H1 (cell line): Measurements from ENCODE around the gene SLFN12L. TPM values are rescaled to one million over a fixed set of nuclear protein-coding genes. Genes with fewer than 3 reads are reported as not detected.

Experiments
- CTCF ChIA-PET: fragments of 300-600 bp; sonication (Branson Sonifier 250); formaldehyde crosslinking; loops from one replicate; lab custom pipeline; 2021; ENCODE audit not compliant: partially characterized antibody; lab: Charles Lee
- POLR2A ChIA-PET: fragments of 300-600 bp; sonication (Branson Sonifier 250); formaldehyde crosslinking; loops from one replicate; lab custom pipeline; 2021; ENCODE audit warnings: inconsistent platforms; ENCODE audit not compliant: partially characterized antibody; lab: Charles Lee
- DNase-seq, 2 experiments: peaks; one replicate each; pipeline versions ENCODE4 v3.0.0 to v3.0.0-alpha.2; 2010 to 2022; ENCODE audit warnings: low spot score in 2 of 2, low read depth in 1 of 2, mixed read lengths in 1 of 2
- FAIRE-seq: peaks from 2 replicates; lab custom pipeline; 2011; peaks lifted over from hg19 to GRCh38; lab: Jason Lieb, UNC
- H2AFZ ChIP-seq: 2 replicates; pipeline ENCODE4 v1.8.1; 2012; ENCODE audit warnings: low read length, inconsistent platforms
- H2AK5ac ChIP-seq: 2 replicates; pipeline ENCODE4 v1.6.1; 2013; ENCODE audit warnings: low read depth, low read length
- H2BK120ac ChIP-seq: replicated peaks from 2 replicates; pipeline ENCODE3; 2013; ENCODE audit warnings: low read depth, low read length, inconsistent platforms
- H2BK12ac ChIP-seq: 2 replicates; pipeline ENCODE4 v1.6.1; 2013; ENCODE audit warnings: low read depth, low read length
- H2BK15ac ChIP-seq: 2 replicates; pipeline ENCODE4 v1.6.1; 2013; ENCODE audit warnings: low read length
- H2BK20ac ChIP-seq: 2 replicates; pipeline ENCODE4 v1.6.1; 2013; ENCODE audit warnings: low read length
- H2BK5ac ChIP-seq: 2 replicates; pipeline ENCODE4 v1.6.1; 2013; ENCODE audit warnings: low read depth, low read length
- H3K14ac ChIP-seq: 2 replicates; pipeline ENCODE4 v1.6.1; 2013; ENCODE audit warnings: inconsistent platforms; ENCODE audit not compliant: insufficient read length
- H3K18ac ChIP-seq: 2 replicates; pipeline ENCODE4 v1.6.1; 2013; ENCODE audit warnings: low read length; ENCODE audit errors: extremely low read depth
- H3K23ac ChIP-seq: 2 replicates; pipeline ENCODE4 v1.6.1; 2013; ENCODE audit warnings: inconsistent platforms; ENCODE audit not compliant: insufficient read length
- H3K23me2 ChIP-seq: 2 replicates; pipeline ENCODE4 v1.6.1; 2013; ENCODE audit warnings: low read depth, low read length
- H3K27ac ChIP-seq: 2 replicates; pipeline ENCODE4 v1.6.1; 2011; ENCODE audit warnings: low read depth, low read length, inconsistent platforms
- H3K27me3 ChIP-seq, 4 experiments: replicated peaks in 1 of 4; 1 replicate in 1 of 4; 2 replicates in 3 of 4; pipeline versions ENCODE4 v1.6.1 to v1.8.1; 2011 to 2013; ENCODE audit warnings: low read length in 3 of 4, mild to moderate bottlenecking in 3 of 4, inconsistent platforms in 2 of 4, mixed read lengths in 2 of 4, moderate library complexity in 1 of 4; ENCODE audit not compliant: control insufficient read depth in 3 of 4, insufficient read depth in 3 of 4; ENCODE audit errors: extremely low read depth in 1 of 4
- H3K36me3 ChIP-seq, 4 experiments: 2 replicates each; pipeline versions ENCODE4 v1.6.1 to v1.8.1; 2011 to 2013; ENCODE audit warnings: mild to moderate bottlenecking in 4 of 4, low read length in 3 of 4, moderate library complexity in 2 of 4, control low read depth in 1 of 4, inconsistent platforms in 1 of 4; ENCODE audit not compliant: insufficient read depth in 4 of 4, control insufficient read depth in 2 of 4
- H3K4ac ChIP-seq: replicated peaks from 2 replicates; pipeline ENCODE3; 2013; ENCODE audit warnings: low read length, low read depth, mixed read lengths, inconsistent platforms; ENCODE audit not compliant: insufficient read length
- H3K4me1 ChIP-seq, 4 experiments: replicated peaks in 1 of 4; 1 replicate in 1 of 4; 2 replicates in 3 of 4; pipeline versions ENCODE4 v1.6.1 to v1.8.1; 2011 to 2013; ENCODE audit warnings: low read length in 3 of 4, inconsistent platforms in 2 of 4, mixed read lengths in 1 of 4; ENCODE audit not compliant: insufficient read depth in 4 of 4, control insufficient read depth in 3 of 4
- H3K4me2 ChIP-seq, 2 experiments: 2 replicates each; pipeline versions ENCODE4 v1.6.1 to v1.8.1; 2011 to 2013; ENCODE audit warnings: low read depth in 2 of 2, low read length in 2 of 2, control low read depth in 1 of 2, inconsistent platforms in 1 of 2, mild to moderate bottlenecking in 1 of 2; ENCODE audit not compliant: insufficient read depth in 1 of 2
- H3K4me3 ChIP-seq, 4 experiments: fragments of 200-600, 300-600 bp in 1 of 4; sonication (generic), shearing (Covaris generic), sonication (Bioruptor Twin) in 1 of 4; 2 replicates each; pipeline versions ENCODE4 v1.5.1 to v1.8.1; 2011 to 2016; ENCODE audit warnings: low read length in 4 of 4, low read depth in 3 of 4, control low read depth in 2 of 4, inconsistent platforms in 2 of 4, mild to moderate bottlenecking in 2 of 4, mixed read lengths in 1 of 4, moderate library complexity in 1 of 4; ENCODE audit not compliant: insufficient read depth in 2 of 4; ENCODE audit errors: extremely low read depth in 1 of 4
- H3K56ac ChIP-seq: replicated peaks from 2 replicates; pipeline ENCODE3; 2013; ENCODE audit warnings: low read depth, mild to moderate bottlenecking, mixed read lengths, low read length, inconsistent platforms; ENCODE audit not compliant: insufficient read length
- H3K79me1 ChIP-seq: 2 replicates; pipeline ENCODE4 v1.6.1; 2013; ENCODE audit warnings: low read depth, low read length, control low read depth
- H3K79me2 ChIP-seq, 2 experiments: 2 replicates each; pipeline versions ENCODE4 v1.6.1 to v1.8.1; 2012 to 2013; ENCODE audit warnings: low read length in 2 of 2, mild to moderate bottlenecking in 2 of 2, inconsistent platforms in 1 of 2; ENCODE audit not compliant: insufficient read depth in 2 of 2, control insufficient read depth in 1 of 2
- H3K9ac ChIP-seq, 4 experiments: replicated peaks in 1 of 4; 1 replicate in 1 of 4; 2 replicates in 3 of 4; pipeline versions ENCODE4 v1.6.1 to v1.8.1; 2011 to 2013; ENCODE audit warnings: low read depth in 3 of 4, low read length in 3 of 4, control low read depth in 2 of 4, mild to moderate bottlenecking in 2 of 4, moderate library complexity in 2 of 4, inconsistent platforms in 1 of 4; ENCODE audit errors: extremely low read depth in 1 of 4
- H3K9me3 ChIP-seq, 2 experiments: 2 replicates each; pipeline versions ENCODE4 v1.6.1 to v1.8.1; 2012 to 2013; ENCODE audit warnings: mild to moderate bottlenecking in 2 of 2, moderate library complexity in 2 of 2, control low read depth in 1 of 2, inconsistent platforms in 1 of 2, low read depth in 1 of 2, low read length in 1 of 2, mixed read lengths in 1 of 2; ENCODE audit not compliant: insufficient read depth in 2 of 2
- H4K20me1 ChIP-seq, 2 experiments: replicated peaks in 1 of 2; 2 replicates each; pipeline versions ENCODE3 to v1.8.1; 2011 to 2013; ENCODE audit warnings: inconsistent platforms in 2 of 2, low read length in 2 of 2, mild to moderate bottlenecking in 1 of 2; ENCODE audit not compliant: insufficient read depth in 2 of 2, control insufficient read depth in 1 of 2
- H4K5ac ChIP-seq: 2 replicates; pipeline ENCODE4 v1.6.1; 2013; ENCODE audit warnings: low read length, low read depth, mixed read lengths, inconsistent platforms; ENCODE audit not compliant: insufficient read length
- H4K8ac ChIP-seq: 2 replicates; pipeline ENCODE4 v1.8.0; 2013; ENCODE audit warnings: mild to moderate bottlenecking, moderate library complexity, low read length, inconsistent platforms; ENCODE audit not compliant: insufficient read depth; ENCODE audit errors: extremely low read depth
- H4K91ac ChIP-seq: replicated peaks from 2 replicates; pipeline ENCODE3; 2013; ENCODE audit warnings: low read length, mixed read lengths, inconsistent platforms; ENCODE audit not compliant: insufficient read length
- BCL11A ChIP-seq, 2 experiments: IDR thresholded peaks; one replicate each; pipeline ENCODE4 v1.6.1; 2011; ENCODE audit warnings: low read depth in 2 of 2, low read length in 2 of 2, mild to moderate bottlenecking in 2 of 2
- BRCA1 ChIP-seq: IDR thresholded peaks from 2 replicates; pipeline ENCODE4 v1.6.1; 2012; ENCODE audit warnings: low read depth, low read length, improper control_type of control experiment
- GTF2F1 ChIP-seq: IDR thresholded peaks from 2 replicates; pipeline ENCODE4 v1.6.1; 2012; ENCODE audit warnings: low read depth, low read length, improper control_type of control experiment, borderline replicate concordance
- KDM4A ChIP-seq: IDR thresholded peaks from one replicate; pipeline ENCODE4 v1.7.1; 2012; ENCODE audit warnings: low read depth, mild to moderate bottlenecking, moderate library complexity, low read length, inconsistent platforms; ENCODE audit not compliant: severe bottlenecking
- NANOG ChIP-seq: IDR thresholded peaks from 2 replicates; pipeline ENCODE4 v1.6.1; 2011; ENCODE audit warnings: low read length, low read depth, mild to moderate bottlenecking, inconsistent platforms; ENCODE audit not compliant: insufficient read depth, poor library complexity, severe bottlenecking
- PHF8 ChIP-seq: fragments of 200-600 bp; sonication (generic); conservative IDR thresholded peaks from 2 replicates; pipeline ENCODE4 v1.7.1; 2012; ENCODE audit warnings: low read depth, mild to moderate bottlenecking, inconsistent platforms, low read length, moderate library complexity
- POLR2A ChIP-seq, 2 experiments: IDR thresholded peaks; 1 replicate in 1 of 2; 2 replicates in 1 of 2; pipeline ENCODE4 v1.6.1; 2011; ENCODE audit warnings: low read depth in 2 of 2, low read length in 2 of 2, mild to moderate bottlenecking in 2 of 2; ENCODE audit errors: control extremely low read depth in 1 of 2
- POLR2AphosphoS5 ChIP-seq: IDR thresholded peaks from 2 replicates; pipeline ENCODE4 v1.6.1; 2011; ENCODE audit warnings: low read depth, low read length
- SIN3A ChIP-seq, 2 experiments: IDR thresholded peaks in 1 of 2; conservative IDR thresholded peaks in 1 of 2; 2 replicates each; pipeline ENCODE4 v1.6.1; 2011 to 2012; ENCODE audit warnings: low read length in 2 of 2, improper control_type of control experiment in 1 of 2, low read depth in 1 of 2, mild to moderate bottlenecking in 1 of 2
- SIX5 ChIP-seq: IDR thresholded peaks from 2 replicates; pipeline ENCODE4 v1.6.1; 2011; ENCODE audit warnings: mild to moderate bottlenecking, low read depth, low read length
- SRF ChIP-seq: IDR thresholded peaks from 2 replicates; pipeline ENCODE4 v1.6.1; 2011; ENCODE audit warnings: mild to moderate bottlenecking, low read depth, low read length, moderate library complexity
- TAF7 ChIP-seq: optimal IDR thresholded peaks from 2 replicates; pipeline ENCODE3; 2011; ENCODE audit warnings: low read depth, mild to moderate bottlenecking, inconsistent platforms, low read length, moderate library complexity, borderline replicate concordance
- TEAD4 ChIP-seq: IDR thresholded peaks from 2 replicates; pipeline ENCODE4 v1.6.1; 2012; ENCODE audit warnings: low read depth, low read length, inconsistent platforms, mixed read lengths
- WGBS, 2 experiments: shearing (Covaris generic) in 1 of 2; methylation state at CpG; one replicate each; pipeline versions ENCODE4 v1.1.6 to v1.1.7; 2013 to 2015; ENCODE audit warnings: low lambda C conversion rate in 2 of 2, mixed read lengths in 2 of 2, inconsistent platforms in 1 of 2, low coverage in 1 of 2, missing lambda C conversion rate in 1 of 2; ENCODE audit not compliant: insufficient replicate concordance in 2 of 2, insufficient coverage in 1 of 2, insufficient read length in 1 of 2; ENCODE audit errors: extremely low coverage in 1 of 2, missing lambda C conversion rate in 1 of 2; 5-methylcytosine and 5-hydroxymethylcytosine counted together
- polyA plus RNA-seq, 7 experiments: library from polyadenylated mRNA; depleted of rRNA in 3 of 7; stranded (reverse) in 5 of 7; unstranded in 2 of 7; fragments of >200 nt in 5 of 7; fragments of 200-250 nt in 2 of 7; gene quantifications; 1 replicate in 5 of 7; 2 replicates in 1 of 7; 4 replicates in 1 of 7; pipeline versions ENCODE4 v1.2.1 to v1.2.3, GENCODE V29; 2011 to 2013; ENCODE audit warnings: missing spikeins in 2 of 7, mixed read lengths in 2 of 7
- total RNA-seq: library from RNA; stranded (reverse); fragmentation: NEBNext Ultra II Directional; extraction: Animal tissue kit (Norgen Biotek cat#: 25700); gene quantifications from 2 replicates; pipeline ENCODE4 v1.2.1, GENCODE V29; 2021
- TF ChIP-seq, protein P1 (sequence below): IDR thresholded peaks from 2 replicates; pipeline ENCODE4 v1.6.1; 2011; ENCODE audit warnings: low read depth, mild to moderate bottlenecking, low read length; ENCODE audit not compliant: insufficient read depth

SLFN12L gene
- total and polyA plus RNA-seq, 2 of the 8 experiments (the other 6 are each of a cell fraction or from before 2014, with no cell fraction given): not detected

GRCh38 chr17:35514564-35514963 lies 22.9 kb downstream of the SLFN12L start:
- Histone ChIP-seq H4K20me1 (no peaks in the 10 kb centered on the region), H4K91ac (no peak overlapping the region), H2AK5ac (no peak overlapping the region), H3K56ac (no peak overlapping the region), H3K36me3 (no peaks in the 10 kb centered on the region), H4K5ac (no peak overlapping the region), H3K79me1 (no peaks in the 10 kb centered on the region), H3K9ac (no peak overlapping the region), H2BK12ac (no peak overlapping the region), H3K18ac (no peak overlapping the region), H3K4me2 (no peak overlapping the region), H2BK15ac (no peak overlapping the region), H3K23ac (no peak overlapping the region), H3K14ac (no peak overlapping the region), H3K79me2 (no peaks in the 10 kb centered on the region), H3K9me3 (no peaks in the 10 kb centered on the region), H3K4me3 (no peak overlapping the region), H3K27ac (no peak overlapping the region), H2AFZ (no peak overlapping the region), H3K23me2 (no peaks in the 10 kb centered on the region), H2BK120ac (no peak overlapping the region), H2BK5ac (no peak overlapping the region), H3K4ac (no peak overlapping the region), H3K4me1 (no peaks in the 10 kb centered on the region), H3K27me3 (0 out of 7 replicates have a peak, but pooled peaks cover 0 to 2% (median 0%) of the 10 kb centered on the region in 4 experiments), H2BK20ac (no peak overlapping the region), H4K8ac (no peak overlapping the region)
- no peak for FAIRE-seq
- ChIA-PET CTCF (interaction anchor here (1.1 to 2.6 kb wide), 3 partner anchors 20 to 202 kb away, joined by 4 to 9 read pairs (median 4); no protein-coding TSS in a partner anchor), POLR2A (no interaction called here)
- 87% methylated on average over 2 of the region's 2 CpGs; no CpG with 5 or more reads in 1 of the 2 experiments for WGBS, 2 experiments
- no peak for DNase-seq
- no peak for TF ChIP-seq SIN3A (conservative IDR thresholded peaks at IDR 0.05 in 1 of 2, IDR thresholded peaks at IDR 0.05 in 1 of 2; ENCODE audit: low read depth in 1 of 2, low read length in 2 of 2)
- TF ChIP-seq TAF7: no peak
- no peak for TF ChIP-seq KDM4A
- no peak for TF ChIP-seq TEAD4
- TF ChIP-seq POLR2AphosphoS5: no peak
- no peak for TF ChIP-seq SIX5
- no peak for TF ChIP-seq SRF
- no peak for TF ChIP-seq POLR2A (IDR thresholded peaks at IDR 0.05; ENCODE audit: control extremely low read depth in 1 of 2, low read depth in 2 of 2, low read length in 2 of 2)
- TF ChIP-seq GTF2F1: no peak
- no peak for TF ChIP-seq BRCA1
- no peak for TF ChIP-seq BCL11A (IDR thresholded peaks at IDR 0.05; ENCODE audit: low read depth in 2 of 2, low read length in 2 of 2)
- no peak for TF ChIP-seq NANOG
- TF ChIP-seq, protein P1, sequence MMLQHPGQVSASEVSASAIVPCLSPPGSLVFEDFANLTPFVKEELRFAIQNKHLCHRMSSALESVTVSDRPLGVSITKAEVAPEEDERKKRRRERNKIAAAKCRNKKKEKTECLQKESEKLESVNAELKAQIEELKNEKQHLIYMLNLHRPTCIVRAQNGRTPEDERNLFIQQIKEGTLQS: no peak
- no peak for TF ChIP-seq PHF8
